Measurements from ENCODE around the gene PSMD2.

DNA sequence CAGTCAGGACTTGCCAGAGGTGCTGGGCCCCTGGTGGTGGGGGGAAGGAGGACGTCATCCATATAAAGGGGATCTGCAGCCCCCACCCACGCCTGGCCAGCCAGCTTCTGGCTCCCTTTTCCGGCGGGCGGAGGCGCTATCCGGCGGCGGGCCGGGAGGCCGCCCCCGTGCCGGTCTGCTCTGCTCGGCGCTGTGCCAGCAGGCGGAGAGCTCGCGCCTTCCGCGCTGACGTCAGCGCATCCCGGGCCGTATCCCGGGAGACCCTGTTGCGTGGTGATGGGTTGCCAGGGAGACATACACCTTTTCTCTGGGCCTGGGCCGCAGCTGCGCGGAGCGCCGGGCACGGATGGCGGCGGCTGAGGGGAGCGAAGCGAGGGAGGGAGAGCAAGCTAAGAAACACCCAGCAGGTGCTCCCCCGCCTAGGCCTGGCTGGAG is 39.5 kb downstream of the PSMD2 start:
- TF ChIP-seq, protein P1, sequence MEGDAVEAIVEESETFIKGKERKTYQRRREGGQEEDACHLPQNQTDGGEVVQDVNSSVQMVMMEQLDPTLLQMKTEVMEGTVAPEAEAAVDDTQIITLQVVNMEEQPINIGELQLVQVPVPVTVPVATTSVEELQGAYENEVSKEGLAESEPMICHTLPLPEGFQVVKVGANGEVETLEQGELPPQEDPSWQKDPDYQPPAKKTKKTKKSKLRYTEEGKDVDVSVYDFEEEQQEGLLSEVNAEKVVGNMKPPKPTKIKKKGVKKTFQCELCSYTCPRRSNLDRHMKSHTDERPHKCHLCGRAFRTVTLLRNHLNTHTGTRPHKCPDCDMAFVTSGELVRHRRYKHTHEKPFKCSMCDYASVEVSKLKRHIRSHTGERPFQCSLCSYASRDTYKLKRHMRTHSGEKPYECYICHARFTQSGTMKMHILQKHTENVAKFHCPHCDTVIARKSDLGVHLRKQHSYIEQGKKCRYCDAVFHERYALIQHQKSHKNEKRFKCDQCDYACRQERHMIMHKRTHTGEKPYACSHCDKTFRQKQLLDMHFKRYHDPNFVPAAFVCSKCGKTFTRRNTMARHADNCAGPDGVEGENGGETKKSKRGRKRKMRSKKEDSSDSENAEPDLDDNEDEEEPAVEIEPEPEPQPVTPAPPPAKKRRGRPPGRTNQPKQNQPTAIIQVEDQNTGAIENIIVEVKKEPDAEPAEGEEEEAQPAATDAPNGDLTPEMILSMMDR (IDR thresholded peaks at IDR 0.05) = no peak
- no peak for TF ChIP-seq POLR2A (IDR thresholded peaks at IDR 0.05)
